GM19455 (cell line): ENCODE results near the gene ABCA4.
"Not testable (repeated sequence)": the region's sequence is repeated elsewhere in the genome, so short reads cannot be mapped to it uniquely, and the experiment has no call there.

ENCODE experiments used
- ATAC-seq: cut with Tn5 transposase; IDR thresholded peaks from one replicate; pipeline ENCODE4 v1.9.1; 2021; ENCODE audit not compliant: unreplicated experiment

ABCA4 gene

GRCh38 chr1:94011709-94012595 lies 109.0 kb downstream of the ABCA4 start:
- ATAC-seq, result no peak

- ATAC-seq, result no peak
These were observed 109.8 kb downstream of the ABCA4 start for GRCh38 chr1:94011129-94011528.

GRCh38 chr1:94009304-94009703 lies 111.6 kb downstream of the ABCA4 start:
- ATAC-seq, result no peak

DNA sequence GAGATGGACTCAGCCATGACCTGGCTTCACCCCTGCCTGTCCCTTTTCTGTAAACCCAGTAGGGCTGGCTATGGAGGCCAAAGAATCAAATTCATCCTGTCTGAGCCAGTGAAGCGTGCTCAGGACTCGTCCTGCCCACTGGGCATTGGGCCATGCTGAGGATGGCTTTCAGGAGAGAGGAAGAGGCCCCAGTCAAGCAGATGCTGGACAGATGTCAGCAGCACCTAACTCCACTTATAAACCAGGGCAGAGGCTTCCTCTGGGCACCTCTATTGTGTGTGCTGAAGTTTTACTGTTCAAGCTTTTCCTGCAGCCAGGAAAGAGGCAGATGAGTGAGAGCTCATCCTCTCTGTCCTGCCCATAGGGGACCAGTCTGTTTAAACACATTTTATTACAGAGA lies 114.3 kb downstream of the ABCA4 start:
- no peak for ATAC-seq

- no peak for ATAC-seq
These were observed 116.0 kb downstream of the ABCA4 start for GRCh38 chr1:94004924-94005323.

GRCh38 chr1:94002046-94002787 lies 118.7 kb downstream of the ABCA4 start:
- ATAC-seq, result no peak

GRCh38 chr1:94001397-94002045 lies 119.4 kb downstream of the ABCA4 start:
- ATAC-seq, result no peak

DNA sequence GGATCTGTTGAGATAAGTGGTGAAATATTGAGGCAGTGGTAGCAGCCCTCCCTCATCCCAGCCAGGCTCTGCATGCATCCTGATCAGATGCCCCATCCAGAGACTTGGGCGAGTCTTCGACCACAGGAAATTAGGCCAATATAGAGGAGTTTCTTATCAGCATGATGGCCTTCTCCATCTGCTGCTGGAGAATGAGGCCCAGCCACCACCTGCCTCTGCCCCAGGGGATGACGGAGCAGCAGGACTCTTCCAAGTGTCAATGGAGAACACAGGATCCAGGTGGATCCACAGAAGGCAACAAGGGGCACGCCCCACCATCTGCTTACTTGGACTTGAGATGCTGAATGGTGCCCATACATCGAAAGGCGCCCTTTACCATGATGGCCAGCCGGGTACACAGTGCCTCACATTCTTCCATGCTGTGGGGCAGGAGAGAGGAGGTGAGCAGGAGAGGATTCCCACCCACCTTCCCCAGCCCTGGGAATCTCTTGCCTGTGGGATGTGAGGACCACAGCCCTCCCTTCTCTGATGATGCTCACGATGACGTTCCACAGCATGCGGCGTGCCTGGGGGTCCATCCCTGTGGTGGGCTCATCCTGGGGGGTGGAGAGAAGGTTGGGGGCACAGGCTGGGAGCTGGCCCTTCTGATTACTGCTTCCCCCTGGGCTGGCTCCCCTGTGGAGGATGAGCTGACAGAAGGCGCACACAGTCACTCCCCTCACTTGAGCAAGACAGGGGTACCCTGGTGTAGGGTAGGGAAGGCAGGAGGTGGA lies 120.3 kb downstream of the ABCA4 start:
- no peak for ATAC-seq

- ATAC-seq, result no peak
These were observed 121.0 kb downstream of the ABCA4 start for GRCh38 chr1:93999840-94000415.

DNA sequence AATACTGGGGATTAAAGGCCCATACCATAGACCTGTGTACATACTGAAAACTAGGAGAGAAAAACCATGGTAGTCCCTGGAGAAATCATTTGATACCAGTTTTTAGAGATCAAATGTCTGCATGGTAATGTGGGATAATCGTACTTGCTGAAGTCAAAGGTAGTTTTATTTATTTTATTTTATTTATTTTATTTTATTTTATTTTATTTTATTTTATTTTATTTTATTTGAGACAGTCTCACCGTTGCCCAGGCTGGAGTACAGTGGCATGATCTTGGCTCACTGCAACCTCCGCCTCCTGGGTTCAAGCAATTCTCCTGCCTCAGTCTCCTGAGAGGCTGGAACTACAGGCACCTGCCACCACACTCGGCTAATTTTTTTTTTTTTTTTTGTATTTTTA lies 122.4 kb downstream of the ABCA4 start:
- ATAC-seq, result not testable (repeated sequence)

- ATAC-seq, result no peak
These were observed 123.2 kb downstream of the ABCA4 start for GRCh38 chr1:93997756-93998155.

DNA sequence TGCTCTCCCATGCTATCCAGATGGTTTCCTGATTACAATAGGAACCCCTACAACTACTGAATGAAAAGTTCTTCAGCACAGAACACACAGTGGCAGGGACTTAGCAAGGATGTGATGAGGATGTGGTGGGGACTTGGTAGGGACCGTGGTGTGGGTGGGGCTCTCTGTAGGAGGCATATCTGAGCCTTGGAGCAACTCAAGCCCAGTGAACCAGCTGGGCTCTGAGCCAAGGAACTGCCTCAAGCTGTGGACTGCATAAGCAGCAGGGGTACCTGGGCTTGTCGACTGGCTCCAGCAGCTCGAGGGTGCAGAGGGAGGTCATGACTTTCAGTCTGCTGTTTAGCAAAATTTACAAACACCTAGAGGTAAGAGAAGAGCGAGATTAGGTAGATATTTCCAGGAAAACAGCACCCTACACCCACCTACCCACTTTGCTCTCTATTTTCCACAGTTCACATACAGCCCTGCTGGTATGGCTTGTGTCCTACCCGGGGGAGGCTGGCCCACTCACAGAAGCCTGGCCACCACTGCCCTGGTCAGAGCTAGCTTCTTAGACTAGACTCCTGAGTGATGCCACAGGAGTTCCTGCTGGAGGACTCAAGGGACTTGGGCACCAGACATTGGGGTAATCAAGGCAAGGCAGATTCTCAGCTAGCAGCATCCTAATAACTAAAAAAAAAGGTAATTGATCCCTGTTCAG lies 125.0 kb downstream of the ABCA4 start:
- ATAC-seq, result no peak

DNA sequence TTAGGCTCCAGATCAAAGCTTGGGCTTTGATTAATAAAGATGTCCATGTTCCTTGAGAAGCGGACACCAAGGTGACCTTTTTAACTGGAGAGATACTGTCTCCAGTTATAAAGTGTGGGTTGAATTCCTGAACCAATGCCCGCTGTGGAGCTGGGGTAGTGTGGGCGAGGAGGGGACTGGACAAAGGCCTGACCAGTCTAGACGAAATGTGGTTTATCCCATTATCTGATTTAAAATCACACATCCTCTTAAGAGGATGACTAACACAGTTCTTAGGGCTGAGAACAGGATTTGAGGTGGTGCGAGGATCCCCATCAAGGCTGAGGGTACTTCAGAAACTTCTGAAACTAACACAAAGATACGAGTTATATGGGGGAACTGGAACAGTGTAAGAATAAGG lies 127.2 kb downstream of the ABCA4 start:
- ATAC-seq, result no peak

- no peak for ATAC-seq
These were observed 128.0 kb downstream of the ABCA4 start for GRCh38 chr1:93992954-93993353.

DNA sequence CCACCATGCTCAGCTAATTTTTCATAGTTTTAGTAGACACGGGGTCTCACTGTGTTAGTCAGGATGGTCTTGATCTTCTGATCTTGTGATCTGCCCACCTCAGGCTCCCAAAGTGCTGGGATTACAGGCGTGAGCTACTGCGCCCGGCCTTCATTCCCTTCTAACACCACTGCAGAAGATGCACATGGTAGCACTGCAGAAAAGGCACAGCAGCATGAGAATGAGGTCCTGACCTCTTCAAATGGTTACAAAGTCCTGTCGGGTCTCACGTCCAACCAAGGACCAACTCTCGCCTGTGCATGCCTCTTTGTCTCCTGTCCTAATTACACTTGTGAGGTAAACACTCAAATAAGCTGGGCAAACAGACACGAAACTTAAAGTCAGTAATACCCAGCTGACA lies 128.8 kb downstream of the ABCA4 start:
- no peak for ATAC-seq

- ATAC-seq, result no peak
These were observed 129.7 kb downstream of the ABCA4 start for GRCh38 chr1:93991271-93991670.

DNA sequence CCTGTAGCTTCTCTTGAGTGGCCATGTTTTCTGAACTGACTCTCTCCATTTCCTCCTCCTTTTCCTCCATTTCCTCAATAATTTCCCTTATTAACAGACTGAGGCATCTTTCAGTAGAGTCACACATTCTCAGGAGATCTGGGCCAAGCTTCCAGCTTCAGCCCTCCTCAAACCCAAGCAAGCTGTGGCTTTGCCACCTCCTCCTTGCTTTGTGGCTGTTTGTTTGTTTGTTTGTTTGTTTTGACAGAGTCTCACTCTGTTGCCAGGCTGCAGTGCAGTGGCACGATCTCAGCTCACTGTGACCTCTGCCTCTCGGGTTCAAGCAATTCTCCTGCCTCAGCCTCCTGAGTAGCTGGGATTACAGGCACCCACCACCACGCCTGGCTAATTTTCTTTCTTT lies 130.5 kb downstream of the ABCA4 start:
- ATAC-seq, result not testable (repeated sequence)

- no peak for ATAC-seq
These were observed 130.9 kb downstream of the ABCA4 start for GRCh38 chr1:93990010-93990409.

- no peak for ATAC-seq
These were observed 131.3 kb downstream of the ABCA4 start for GRCh38 chr1:93989601-93990000.
